ENCODE results near the gene TUBGCP5.

- no peak for TF ChIP-seq POLR2A (IDR thresholded peaks at IDR 0.05)
- TF ChIP-seq CTCF (IDR thresholded peaks at IDR 0.05 in 8 of 11, conservative IDR thresholded peaks at IDR 0.05 in 3 of 11) = no peak
Observed at GRCh38 chr15:23081271-23081670, 41.9 kb upstream of the TUBGCP5 start.

All from spleen (tissue), 7 donors.